HG02763 (cell line): ENCODE measurements around the gene SORCS2.

Source experiments
- ATAC-seq: cut with Tn5 transposase; IDR thresholded peaks from one replicate; pipeline ENCODE4 v1.9.1; 2021; ENCODE audit warnings: mild to moderate bottlenecking, moderate library complexity; ENCODE audit not compliant: unreplicated experiment

Gene SORCS2

GRCh38 chr4:7319024-7319423 lies 126.7 kb downstream of the SORCS2 start:
- ATAC-seq, result no peak

GRCh38 chr4:7320206-7320797 lies 128.0 kb downstream of the SORCS2 start:
- no peak for ATAC-seq

DNA sequence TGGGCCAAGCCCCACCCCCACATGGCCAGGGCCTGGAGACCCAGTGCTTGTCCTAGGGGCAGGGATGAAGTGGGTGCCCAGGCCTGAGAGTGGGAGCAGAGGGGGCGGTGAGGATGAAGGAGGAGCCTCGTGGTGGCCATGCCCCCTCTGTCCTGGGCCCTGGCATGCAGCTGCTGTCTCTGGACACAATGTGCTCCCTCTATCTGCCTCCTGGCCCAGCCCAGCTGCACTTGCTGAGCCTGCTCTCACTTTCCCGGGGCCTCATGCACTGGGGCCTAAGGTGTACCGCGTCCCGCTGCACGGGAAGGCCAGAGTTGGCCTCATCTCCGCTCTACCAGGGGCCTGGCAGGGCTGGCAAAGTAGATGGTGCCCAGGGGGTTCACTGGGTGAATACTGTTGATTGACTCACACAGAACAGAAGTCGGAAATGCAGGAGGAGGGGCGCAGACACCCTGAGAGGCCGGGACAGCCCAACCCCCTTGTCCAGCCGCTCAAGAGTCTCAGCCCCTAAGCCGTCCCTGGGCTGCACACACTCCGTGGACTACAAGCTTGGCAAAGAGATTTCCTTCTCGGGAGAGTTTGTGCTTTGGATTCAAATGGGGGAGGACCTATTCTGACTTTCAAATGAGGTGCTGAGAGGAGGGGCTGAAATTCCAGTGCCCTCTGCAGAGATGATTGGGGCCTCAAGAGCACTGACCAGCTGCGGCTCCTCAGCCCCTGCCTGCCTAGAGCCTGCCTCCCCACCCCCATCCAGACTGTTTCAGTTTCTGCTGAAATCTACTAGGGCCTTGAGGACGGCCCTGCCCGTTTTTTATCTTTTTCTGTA lies 130.0 kb downstream of the SORCS2 start:
- ATAC-seq, result no peak

- no peak for ATAC-seq
Measured at GRCh38 chr4:7323461-7323871, 131.1 kb downstream of the SORCS2 start.

GRCh38 chr4:7323872-7324650 lies 131.7 kb downstream of the SORCS2 start:
- ATAC-seq, result no peak

DNA sequence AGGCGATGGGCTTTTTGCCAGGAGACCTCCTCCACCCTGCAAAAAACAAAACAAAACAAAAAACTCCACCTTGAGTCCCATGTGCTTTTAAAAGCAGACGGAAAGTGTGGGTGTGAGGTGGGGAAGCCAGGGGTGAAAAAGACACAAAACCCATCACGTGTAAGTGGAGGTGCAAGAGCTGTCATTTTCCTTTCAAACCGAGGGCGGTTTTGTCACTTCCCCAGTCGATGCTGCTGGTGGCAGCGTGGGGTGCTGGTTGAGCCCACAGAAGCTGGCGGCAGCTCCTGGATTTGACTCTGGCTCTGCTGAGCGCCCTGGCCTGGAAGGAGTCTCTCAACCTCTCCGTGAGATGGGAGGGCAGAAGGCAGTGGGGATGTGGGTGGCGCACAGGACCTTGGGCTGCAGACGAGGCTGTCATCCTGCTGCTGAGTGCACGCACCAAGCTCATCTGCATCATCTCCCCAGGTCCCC lies 132.3 kb downstream of the SORCS2 start:
- no peak for ATAC-seq

GRCh38 chr4:7325541-7325940 lies 133.2 kb downstream of the SORCS2 start:
- no peak for ATAC-seq

- no peak for ATAC-seq
Measured at GRCh38 chr4:7326306-7326692, 134.0 kb downstream of the SORCS2 start.

GRCh38 chr4:7326693-7327340 lies 134.5 kb downstream of the SORCS2 start:
- no peak for ATAC-seq

DNA sequence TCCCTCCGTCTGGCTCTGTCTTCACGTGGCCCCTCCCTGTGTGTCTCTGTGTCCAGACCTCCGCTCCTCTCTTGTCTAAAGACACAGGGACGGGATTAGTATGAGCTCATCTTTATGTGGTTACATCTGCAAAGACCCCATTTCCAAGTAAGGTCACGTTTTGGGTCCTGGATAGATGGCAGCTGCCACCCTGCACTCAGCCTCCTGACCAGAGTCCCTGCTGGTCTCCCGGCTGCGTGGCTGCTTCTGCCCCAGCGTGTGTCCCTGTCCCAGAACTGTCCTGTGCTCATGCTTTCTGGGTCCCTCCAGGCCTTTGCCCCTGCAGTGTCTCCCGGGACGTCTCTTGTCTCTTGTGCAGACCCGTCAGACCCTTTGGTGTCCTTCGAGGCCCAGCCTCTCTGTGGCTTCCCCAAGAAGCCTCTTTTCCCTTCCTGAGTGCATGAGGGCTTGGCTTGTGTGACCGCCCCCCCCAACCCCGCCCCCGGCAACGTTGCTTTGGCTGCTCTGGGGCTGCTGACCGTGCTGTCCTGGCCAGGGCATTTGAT lies 135.1 kb downstream of the SORCS2 start:
- no peak for ATAC-seq

- ATAC-seq, result no peak
Measured at GRCh38 chr4:7328162-7328912, 136.0 kb downstream of the SORCS2 start.

DNA sequence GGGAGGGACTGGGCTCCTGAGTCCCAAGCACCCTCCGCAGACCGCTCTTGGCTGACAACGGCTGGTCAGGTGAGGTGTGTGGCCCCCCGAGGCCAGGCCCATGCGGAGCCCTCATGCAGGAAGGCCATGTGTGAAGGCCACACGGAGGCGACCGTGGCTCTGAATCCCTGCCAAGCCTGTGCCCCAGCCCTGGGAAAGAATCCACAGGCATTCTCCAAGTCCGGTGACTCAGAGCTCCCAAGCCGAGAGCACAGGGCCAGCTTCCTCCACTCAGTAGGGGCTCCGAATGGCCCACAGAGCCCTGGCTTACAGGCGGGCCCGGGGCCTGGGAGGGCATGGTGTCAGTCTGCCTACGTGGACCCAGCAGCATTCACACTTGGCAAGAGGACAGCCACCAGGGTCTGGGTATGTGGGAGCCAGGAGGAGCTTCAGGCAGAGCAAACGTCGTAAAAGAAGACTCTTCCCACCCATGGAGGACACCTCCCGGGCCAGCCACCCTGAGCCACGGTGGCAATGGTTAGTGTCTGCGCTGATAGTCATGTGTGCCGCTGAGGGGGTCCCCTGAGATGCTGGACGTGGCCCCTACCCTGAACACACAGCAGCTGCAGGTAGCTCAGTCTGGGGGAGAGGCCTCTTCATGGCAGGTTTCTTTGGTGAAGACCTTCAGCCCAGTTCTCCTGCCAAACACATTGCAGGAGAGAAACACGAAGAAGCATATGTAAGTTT lies 136.7 kb downstream of the SORCS2 start:
- no peak for ATAC-seq

- no peak for ATAC-seq
Measured at GRCh38 chr4:7330031-7330596, 137.8 kb downstream of the SORCS2 start.

DNA sequence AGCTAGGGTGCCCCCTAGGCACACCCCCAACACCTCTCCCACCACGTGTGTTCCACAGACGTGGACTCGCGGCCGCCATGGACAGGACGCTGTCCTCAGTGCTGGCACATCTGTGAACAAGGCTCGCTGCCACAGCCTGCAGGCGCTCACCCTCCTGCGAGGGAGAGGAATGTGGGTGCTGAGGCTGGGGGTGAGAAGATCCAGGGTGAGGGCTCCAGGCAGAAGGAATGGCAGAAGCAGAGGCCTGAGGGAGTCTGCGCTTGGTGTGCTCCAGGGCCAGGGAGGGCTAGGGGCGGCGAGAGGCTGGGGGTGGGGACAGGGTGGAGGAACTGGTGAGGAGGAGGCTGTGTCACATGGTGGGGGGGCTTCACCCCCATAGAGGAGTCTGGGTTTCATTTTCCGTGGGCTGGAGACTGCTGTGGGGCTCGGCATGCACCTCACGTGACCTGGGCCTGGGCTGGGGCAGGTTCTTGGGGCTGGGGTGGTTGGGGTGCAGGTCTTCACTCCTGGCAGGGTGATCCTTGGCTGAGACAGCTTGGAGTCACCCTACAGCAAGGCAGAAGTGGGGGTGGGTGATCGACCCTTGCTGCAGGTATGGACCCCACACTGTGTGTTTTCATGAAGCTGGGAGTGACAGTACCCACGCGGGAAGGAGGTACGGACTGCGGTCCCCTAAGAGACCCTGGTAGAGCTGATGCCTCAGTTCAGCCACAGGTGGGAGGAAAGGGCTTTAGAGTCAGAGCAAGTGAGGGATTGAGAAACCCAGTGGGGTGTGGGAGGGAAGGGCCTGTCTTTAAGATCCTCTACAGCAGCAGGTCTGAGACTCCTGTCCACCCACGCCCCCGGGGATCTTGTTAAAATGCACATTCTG lies 138.7 kb downstream of the SORCS2 start:
- ATAC-seq, result no peak

GRCh38 chr4:7331682-7332000 lies 139.3 kb downstream of the SORCS2 start:
- ATAC-seq, result no peak

- no peak for ATAC-seq
Measured at GRCh38 chr4:7332216-7333023, 140.1 kb downstream of the SORCS2 start.

DNA sequence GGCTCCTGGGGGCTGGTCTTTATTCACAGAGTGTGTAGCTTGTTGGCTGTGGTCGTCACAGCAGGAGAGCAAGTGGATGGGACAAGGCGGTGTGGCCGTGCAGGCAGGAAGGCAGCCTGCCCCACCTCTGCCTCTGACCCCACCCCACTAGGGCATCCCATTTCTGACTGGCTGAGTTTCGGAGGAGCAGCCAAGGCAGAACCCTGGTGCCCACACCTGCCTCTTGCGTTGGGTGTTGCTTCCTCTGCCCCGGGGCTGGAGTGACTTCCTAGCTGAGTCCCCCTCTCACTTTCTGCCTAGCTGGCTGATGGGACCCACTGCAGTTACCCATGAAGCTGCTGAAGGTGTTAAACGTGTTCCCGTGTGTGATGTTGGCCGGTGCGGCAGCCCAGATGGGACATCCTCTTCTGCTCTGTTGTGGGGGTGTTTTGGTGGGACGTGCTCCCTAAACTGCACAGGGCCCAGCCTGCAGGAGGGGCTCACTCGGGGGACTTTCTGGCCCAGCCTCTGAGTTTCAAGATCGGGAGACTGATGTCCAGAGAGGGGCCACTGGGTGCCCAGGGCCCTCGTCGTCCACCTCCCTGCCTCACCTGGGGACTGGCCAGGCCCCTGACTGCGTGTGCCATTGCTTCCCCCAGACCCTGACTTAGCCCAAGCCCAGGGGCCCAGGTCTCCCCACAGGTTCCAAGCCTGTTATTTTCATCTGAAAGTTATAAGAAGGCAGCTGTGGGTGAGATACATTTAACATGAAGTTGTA lies 140.9 kb downstream of the SORCS2 start:
- no peak for ATAC-seq
